GM10266 (cell line): ENCODE results near the gene TIMM29.
"Not testable (repeated sequence)": the region's sequence is repeated elsewhere in the genome, so short reads cannot be mapped to it uniquely, and the experiment has no call there.

Experiments used
- DNase-seq: peaks from one replicate; pipeline ENCODE4 v3.0.0; 2012; ENCODE audit errors: extremely low spot score
- CTCF ChIP-seq: IDR thresholded peaks from 2 replicates; pipeline ENCODE4 v1.5.1; 2012; ENCODE audit warnings: mild to moderate bottlenecking, low read depth; ENCODE audit not compliant: control insufficient read depth, insufficient read depth; ENCODE audit errors: missing control alignments

Gene TIMM29

GRCh38 chr19:10924597-10924996, 4.0 kb upstream of the TIMM29 start:
- DNase-seq: no peak
- no peak for TF ChIP-seq CTCF

DNA sequence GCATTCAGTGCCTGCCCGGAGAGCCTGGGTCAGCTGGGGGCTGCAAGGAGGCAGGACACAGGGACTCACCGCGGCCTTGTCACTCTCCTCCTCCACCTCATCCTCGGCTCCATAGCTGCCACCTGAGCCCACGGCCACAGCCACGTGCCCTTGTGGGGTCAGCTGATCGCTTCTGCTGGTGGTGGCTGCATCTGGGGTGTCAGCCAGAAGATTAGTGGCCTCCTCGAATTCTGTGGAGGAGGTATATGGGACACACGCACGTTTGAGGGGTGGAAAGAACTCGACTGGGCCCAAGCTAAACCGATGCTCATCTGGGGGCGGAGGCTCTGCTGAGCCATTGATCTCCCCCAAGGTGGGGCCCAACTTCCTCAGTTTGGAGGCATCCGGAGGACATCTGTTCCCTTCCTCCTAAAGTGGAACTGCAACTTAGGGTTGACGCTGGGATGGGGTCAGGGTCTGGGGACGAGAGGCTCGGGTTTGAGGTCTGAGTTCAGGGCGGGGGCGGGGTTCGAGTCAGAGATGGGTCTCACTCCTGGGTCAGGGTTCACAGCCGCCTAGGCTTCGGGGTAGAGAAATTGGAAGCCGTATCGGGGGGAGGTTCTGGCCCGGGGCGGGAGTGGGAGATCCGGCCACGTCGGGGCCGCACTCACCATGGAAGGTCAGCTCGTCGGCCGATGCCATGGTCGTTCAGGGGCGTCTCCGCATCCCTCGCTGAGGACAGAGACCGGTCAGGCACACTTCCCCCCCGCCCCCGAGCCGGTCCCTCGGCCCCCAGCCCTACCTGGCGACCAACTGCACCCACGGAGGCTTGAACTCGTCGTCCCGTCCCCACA, 665 bp upstream of the TIMM29 start:
- TF ChIP-seq CTCF: no peak
- peak; percentile 53 for DNase-seq

- no peak for TF ChIP-seq CTCF
- no peak for DNase-seq
These were observed 787 bp downstream of the TIMM29 start for GRCh38 chr19:10929402-10929794.

GRCh38 chr19:10935371-10936059, 6.9 kb downstream of the TIMM29 start:
- TF ChIP-seq CTCF: no peak
- DNase-seq: no peak

DNA sequence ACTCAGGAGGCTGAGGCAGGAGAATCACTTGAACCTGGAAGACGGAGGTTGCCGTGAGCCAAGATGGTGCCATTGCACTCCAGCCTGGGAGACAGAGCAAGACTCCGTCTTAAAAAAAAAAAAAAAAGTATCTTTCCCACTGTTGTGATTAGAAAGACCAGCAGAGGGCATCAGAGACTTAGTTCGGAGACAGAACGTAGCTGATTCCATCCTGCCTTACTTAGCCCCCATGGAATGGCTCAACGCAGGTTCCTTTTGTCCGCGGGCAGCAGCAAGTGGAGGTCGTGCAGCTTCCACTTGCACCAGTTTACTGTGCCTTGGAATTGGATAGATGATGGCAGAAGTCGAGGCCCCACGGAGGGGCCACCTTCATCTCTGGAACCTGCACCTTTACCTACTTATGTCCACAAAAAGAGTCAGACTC, 8.1 kb downstream of the TIMM29 start:
- peak; percentile 66 for DNase-seq
- peak; percentile 62 for TF ChIP-seq CTCF

- DNase-seq: not testable (repeated sequence)
These were observed 13.0 kb downstream of the TIMM29 start for GRCh38 chr19:10941649-10942048.

GRCh38 chr19:10943412-10943811, 14.8 kb downstream of the TIMM29 start:
- DNase-seq: not testable (repeated sequence)

- TF ChIP-seq CTCF: no peak
- DNase-seq: no peak
These were observed 16.7 kb downstream of the TIMM29 start for GRCh38 chr19:10945264-10945663.
